ENCODE results near the gene IRF2BPL.

GRCh38 chr14:77055981-77056380 is 27.5 kb upstream of the IRF2BPL start:
- no peak for TF ChIP-seq CTCF (IDR thresholded peaks at IDR 0.05)
- TF ChIP-seq REST (IDR thresholded peaks at IDR 0.05; ENCODE audit: insufficient read depth in 1 of 2, low read depth in 2 of 2, low read length in 1 of 2): no peak
- TF ChIP-seq POLR2AphosphoS5 (IDR thresholded peaks at IDR 0.05; ENCODE audit: low read depth, low read length): no peak
- TF ChIP-seq SIN3A (IDR thresholded peaks at IDR 0.05; ENCODE audit: borderline replicate concordance, insufficient read depth, low read depth, low read length): no peak

All from Panc1 (cell line).